GM12878 (cell line): Measurements from ENCODE around the gene TIMM50. TPM values are rescaled to one million over a fixed set of nuclear protein-coding genes. Genes with fewer than 3 reads are reported as not detected.
A peak's percentile ranks its signal among the peaks of the same experiment; 100 is the strongest.

Source experiments
- BHLHE40 ChIP-seq, 2 experiments: fragments of 450-650 bp in 1 of 2; IDR thresholded peaks; 2 replicates each; pipeline ENCODE4 v1.6.1; 2011 to 2017; ENCODE audit warnings: low read depth in 2 of 2, borderline replicate concordance in 1 of 2, improper control_type of control experiment in 1 of 2, low read length in 1 of 2, mild to moderate bottlenecking in 1 of 2
- CBFB ChIP-seq: IDR thresholded peaks from 2 replicates; pipeline ENCODE4 v1.6.1; 2016; ENCODE audit warnings: antibody characterized with exemption, low read depth
- CHD1 ChIP-seq: IDR thresholded peaks from 2 replicates; pipeline ENCODE4 v1.6.1; 2012; ENCODE audit warnings: low read depth, low read length, improper control_type of control experiment
- CHD2 ChIP-seq: IDR thresholded peaks from 2 replicates; pipeline ENCODE4 v1.6.1; 2011; ENCODE audit warnings: low read depth, low read length, improper control_type of control experiment, borderline replicate concordance
- JUNB ChIP-seq: IDR thresholded peaks from 2 replicates; pipeline ENCODE4 v1.6.1; 2016; ENCODE audit warnings: antibody characterized with exemption, mild to moderate bottlenecking
- JUND ChIP-seq: IDR thresholded peaks from 2 replicates; pipeline ENCODE4 v1.6.1; 2012; ENCODE audit warnings: low read depth, mild to moderate bottlenecking, low read length, improper control_type of control experiment, moderate library complexity
- RAD21 ChIP-seq: IDR thresholded peaks from 2 replicates; pipeline ENCODE4 v1.6.1; 2011; ENCODE audit warnings: mild to moderate bottlenecking, low read depth, low read length, moderate library complexity; ENCODE audit not compliant: insufficient read depth
- RAD51 ChIP-seq: fragments of 450-650 bp; IDR thresholded peaks from 2 replicates; pipeline ENCODE4 v1.6.1; 2016; ENCODE audit warnings: moderate library complexity, mild to moderate bottlenecking, inconsistent platforms
- SMAD5 ChIP-seq: IDR thresholded peaks from 2 replicates; pipeline ENCODE4 v1.6.1; 2016; ENCODE audit warnings: antibody characterized with exemption, low read depth
- SPI1 ChIP-seq: IDR thresholded peaks from 2 replicates; pipeline ENCODE4 v1.6.1; 2011; ENCODE audit warnings: low read depth, mild to moderate bottlenecking, low read length, moderate library complexity, borderline replicate concordance; ENCODE audit not compliant: insufficient read depth
- SREBF2 ChIP-seq: IDR thresholded peaks from 2 replicates; pipeline ENCODE4 v1.6.1; 2012; ENCODE audit warnings: mild to moderate bottlenecking, low read length
- polyA plus RNA-seq, 11 experiments: library from polyadenylated mRNA; depleted of rRNA in 4 of 11; unstranded in 6 of 11; stranded (reverse) in 5 of 11; fragments of >200 nt; fragmentation: Nextera tagmentation in 4 of 11; fragmentation: Illumina TruSeq in 1 of 11; extraction: Ambion mirVana in 4 of 11; extraction: Trizol in 1 of 11; gene quantifications; 1 replicate in 1 of 11; 2 replicates in 10 of 11; pipeline versions ENCODE4 v1.2.1 to v1.2.3, GENCODE V29; 2011 to 2016; ENCODE audit warnings: inconsistent platforms in 2 of 11, missing spikeins in 2 of 11, low read depth in 1 of 11
- total RNA-seq, 4 experiments: library from RNA; depleted of rRNA in 3 of 4; stranded (reverse); fragments of >200 nt in 3 of 4; fragmentation: Illumina TruSeq in 1 of 4; extraction: Trizol in 1 of 4; gene quantifications; 2 replicates each; pipeline versions ENCODE4 v1.2.1 to v1.2.3, GENCODE V29; 2013 to 2021
- TF ChIP-seq, protein P1 (sequence below): IDR thresholded peaks from 2 replicates; pipeline ENCODE4 v1.6.1; 2012; ENCODE audit warnings: improper control_type of control experiment, low read depth, low read length; ENCODE audit not compliant: insufficient replicate concordance
- TF ChIP-seq, protein P2 (sequence below): IDR thresholded peaks from 2 replicates; pipeline ENCODE4 v1.6.1; 2012; ENCODE audit warnings: low read depth, low read length, improper control_type of control experiment
- TF ChIP-seq, protein P3 (sequence below): fragments of 450-650 bp; IDR thresholded peaks from 2 replicates; pipeline ENCODE4 v1.6.1; 2018; ENCODE audit warnings: borderline replicate concordance, mild to moderate bottlenecking; ENCODE audit not compliant: partially characterized antibody
- TF ChIP-seq, protein P4 (sequence below): fragments of 450-650 bp; conservative IDR thresholded peaks from 2 replicates; pipeline ENCODE4 v1.6.1; 2017; ENCODE audit warnings: mild to moderate bottlenecking, moderate library complexity
- TF ChIP-seq, protein P5 (sequence below): fragments of 450-650 bp; IDR thresholded peaks from 2 replicates; pipeline ENCODE4 v1.6.1; 2014; ENCODE audit warnings: mild to moderate bottlenecking

Gene TIMM50
- total and polyA plus RNA-seq, 10 of the 15 experiments (the other 5 are each of a cell fraction or from before 2014, with no cell fraction given), result 15.6 to 146 (median 101) TPM

DNA sequence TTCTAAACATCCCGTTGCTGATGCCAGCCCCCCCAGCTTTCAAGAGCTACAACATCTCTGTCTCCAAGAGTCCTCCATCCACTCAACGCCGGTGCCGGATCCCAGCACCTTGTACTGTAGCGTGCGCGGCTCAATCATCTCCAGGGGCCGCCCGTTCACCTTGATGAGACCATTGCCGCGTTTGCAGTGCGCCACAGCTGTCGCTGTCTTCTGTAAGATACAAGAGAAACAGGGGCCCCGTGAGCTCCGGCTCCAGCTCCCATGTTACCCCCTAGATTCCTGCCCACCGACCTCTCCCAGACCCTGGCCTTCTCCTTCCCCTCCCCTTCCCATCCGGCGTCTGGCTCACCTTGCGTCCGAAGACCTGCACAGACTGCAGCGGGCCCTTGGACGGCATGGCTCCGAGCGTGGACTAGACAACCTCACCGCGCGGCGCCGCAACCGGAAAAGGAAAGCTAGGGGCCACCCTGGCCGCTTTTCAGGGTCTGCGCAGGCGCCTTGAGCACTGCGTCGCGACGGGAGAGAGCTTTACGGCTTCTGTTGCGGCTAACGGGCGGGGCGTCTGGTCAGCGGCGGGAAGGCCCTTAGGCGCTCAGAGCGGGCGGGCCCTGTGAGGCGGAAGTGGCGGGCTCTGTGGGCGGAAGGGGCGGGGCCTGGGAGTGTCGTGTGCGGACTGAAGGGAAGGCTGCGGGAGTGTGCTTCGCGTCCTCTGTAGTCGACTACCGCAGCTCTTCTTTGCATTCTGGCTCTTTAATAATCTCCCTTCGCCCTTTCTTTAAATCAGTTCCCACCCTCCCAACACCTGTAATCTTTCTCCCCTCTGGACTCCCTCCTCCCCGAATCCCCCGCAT, 44.9 kb upstream of the TIMM50 start, which contains the start of gene RPS16 (continued):
- TF ChIP-seq, protein P1, sequence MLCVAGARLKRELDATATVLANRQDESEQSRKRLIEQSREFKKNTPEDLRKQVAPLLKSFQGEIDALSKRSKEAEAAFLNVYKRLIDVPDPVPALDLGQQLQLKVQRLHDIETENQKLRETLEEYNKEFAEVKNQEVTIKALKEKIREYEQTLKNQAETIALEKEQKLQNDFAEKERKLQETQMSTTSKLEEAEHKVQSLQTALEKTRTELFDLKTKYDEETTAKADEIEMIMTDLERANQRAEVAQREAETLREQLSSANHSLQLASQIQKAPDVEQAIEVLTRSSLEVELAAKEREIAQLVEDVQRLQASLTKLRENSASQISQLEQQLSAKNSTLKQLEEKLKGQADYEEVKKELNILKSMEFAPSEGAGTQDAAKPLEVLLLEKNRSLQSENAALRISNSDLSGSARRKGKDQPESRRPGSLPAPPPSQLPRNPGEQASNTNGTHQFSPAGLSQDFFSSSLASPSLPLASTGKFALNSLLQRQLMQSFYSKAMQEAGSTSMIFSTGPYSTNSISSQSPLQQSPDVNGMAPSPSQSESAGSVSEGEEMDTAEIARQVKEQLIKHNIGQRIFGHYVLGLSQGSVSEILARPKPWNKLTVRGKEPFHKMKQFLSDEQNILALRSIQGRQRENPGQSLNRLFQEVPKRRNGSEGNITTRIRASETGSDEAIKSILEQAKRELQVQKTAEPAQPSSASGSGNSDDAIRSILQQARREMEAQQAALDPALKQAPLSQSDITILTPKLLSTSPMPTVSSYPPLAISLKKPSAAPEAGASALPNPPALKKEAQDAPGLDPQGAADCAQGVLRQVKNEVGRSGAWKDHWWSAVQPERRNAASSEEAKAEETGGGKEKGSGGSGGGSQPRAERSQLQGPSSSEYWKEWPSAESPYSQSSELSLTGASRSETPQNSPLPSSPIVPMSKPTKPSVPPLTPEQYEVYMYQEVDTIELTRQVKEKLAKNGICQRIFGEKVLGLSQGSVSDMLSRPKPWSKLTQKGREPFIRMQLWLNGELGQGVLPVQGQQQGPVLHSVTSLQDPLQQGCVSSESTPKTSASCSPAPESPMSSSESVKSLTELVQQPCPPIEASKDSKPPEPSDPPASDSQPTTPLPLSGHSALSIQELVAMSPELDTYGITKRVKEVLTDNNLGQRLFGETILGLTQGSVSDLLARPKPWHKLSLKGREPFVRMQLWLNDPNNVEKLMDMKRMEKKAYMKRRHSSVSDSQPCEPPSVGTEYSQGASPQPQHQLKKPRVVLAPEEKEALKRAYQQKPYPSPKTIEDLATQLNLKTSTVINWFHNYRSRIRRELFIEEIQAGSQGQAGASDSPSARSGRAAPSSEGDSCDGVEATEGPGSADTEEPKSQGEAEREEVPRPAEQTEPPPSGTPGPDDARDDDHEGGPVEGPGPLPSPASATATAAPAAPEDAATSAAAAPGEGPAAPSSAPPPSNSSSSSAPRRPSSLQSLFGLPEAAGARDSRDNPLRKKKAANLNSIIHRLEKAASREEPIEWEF, result no peak
- TF ChIP-seq BHLHE40 (IDR thresholded peaks at IDR 0.05; ENCODE audit: borderline replicate concordance in 1 of 2, low read depth in 2 of 2, low read length in 1 of 2) (peak; percentile 71 to 88), JUND (peak; percentile 29; the same call in 1 of the 2 replicates), SREBF2 (0 out of 2 replicates have a peak, but pooled peaks have one; percentile 36), RAD51 (no peak; the same call in 1 of the 2 replicates), SPI1 (peak; percentile 60; the same call in 1 of the 2 replicates), CHD1 (no peak), CHD2 (peak; percentile 76), JUNB (no peak), SMAD5 (peak; percentile 98), CBFB (peak; percentile 97), RAD21 (no peak)
- TF ChIP-seq, protein P2, sequence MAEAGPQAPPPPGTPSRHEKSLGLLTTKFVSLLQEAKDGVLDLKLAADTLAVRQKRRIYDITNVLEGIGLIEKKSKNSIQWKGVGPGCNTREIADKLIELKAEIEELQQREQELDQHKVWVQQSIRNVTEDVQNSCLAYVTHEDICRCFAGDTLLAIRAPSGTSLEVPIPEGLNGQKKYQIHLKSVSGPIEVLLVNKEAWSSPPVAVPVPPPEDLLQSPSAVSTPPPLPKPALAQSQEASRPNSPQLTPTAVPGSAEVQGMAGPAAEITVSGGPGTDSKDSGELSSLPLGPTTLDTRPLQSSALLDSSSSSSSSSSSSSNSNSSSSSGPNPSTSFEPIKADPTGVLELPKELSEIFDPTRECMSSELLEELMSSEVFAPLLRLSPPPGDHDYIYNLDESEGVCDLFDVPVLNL, result peak; percentile 79
- TF ChIP-seq, protein P3, sequence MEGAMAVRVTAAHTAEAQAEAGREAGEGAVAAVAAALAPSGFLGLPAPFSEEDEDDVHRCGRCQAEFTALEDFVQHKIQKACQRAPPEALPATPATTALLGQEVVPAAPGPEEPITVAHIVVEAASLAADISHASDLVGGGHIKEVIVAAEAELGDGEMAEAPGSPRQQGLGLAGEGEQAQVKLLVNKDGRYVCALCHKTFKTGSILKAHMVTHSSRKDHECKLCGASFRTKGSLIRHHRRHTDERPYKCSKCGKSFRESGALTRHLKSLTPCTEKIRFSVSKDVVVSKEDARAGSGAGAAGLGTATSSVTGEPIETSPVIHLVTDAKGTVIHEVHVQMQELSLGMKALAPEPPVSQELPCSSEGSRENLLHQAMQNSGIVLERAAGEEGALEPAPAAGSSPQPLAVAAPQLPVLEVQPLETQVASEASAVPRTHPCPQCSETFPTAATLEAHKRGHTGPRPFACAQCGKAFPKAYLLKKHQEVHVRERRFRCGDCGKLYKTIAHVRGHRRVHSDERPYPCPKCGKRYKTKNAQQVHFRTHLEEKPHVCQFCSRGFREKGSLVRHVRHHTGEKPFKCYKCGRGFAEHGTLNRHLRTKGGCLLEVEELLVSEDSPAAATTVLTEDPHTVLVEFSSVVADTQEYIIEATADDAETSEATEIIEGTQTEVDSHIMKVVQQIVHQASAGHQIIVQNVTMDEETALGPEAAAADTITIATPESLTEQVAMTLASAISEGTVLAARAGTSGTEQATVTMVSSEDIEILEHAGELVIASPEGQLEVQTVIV, result peak; percentile 99
- TF ChIP-seq, protein P4, sequence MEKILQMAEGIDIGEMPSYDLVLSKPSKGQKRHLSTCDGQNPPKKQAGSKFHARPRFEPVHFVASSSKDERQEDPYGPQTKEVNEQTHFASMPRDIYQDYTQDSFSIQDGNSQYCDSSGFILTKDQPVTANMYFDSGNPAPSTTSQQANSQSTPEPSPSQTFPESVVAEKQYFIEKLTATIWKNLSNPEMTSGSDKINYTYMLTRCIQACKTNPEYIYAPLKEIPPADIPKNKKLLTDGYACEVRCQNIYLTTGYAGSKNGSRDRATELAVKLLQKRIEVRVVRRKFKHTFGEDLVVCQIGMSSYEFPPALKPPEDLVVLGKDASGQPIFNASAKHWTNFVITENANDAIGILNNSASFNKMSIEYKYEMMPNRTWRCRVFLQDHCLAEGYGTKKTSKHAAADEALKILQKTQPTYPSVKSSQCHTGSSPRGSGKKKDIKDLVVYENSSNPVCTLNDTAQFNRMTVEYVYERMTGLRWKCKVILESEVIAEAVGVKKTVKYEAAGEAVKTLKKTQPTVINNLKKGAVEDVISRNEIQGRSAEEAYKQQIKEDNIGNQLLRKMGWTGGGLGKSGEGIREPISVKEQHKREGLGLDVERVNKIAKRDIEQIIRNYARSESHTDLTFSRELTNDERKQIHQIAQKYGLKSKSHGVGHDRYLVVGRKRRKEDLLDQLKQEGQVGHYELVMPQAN, result peak; percentile 95
- TF ChIP-seq, protein P5, sequence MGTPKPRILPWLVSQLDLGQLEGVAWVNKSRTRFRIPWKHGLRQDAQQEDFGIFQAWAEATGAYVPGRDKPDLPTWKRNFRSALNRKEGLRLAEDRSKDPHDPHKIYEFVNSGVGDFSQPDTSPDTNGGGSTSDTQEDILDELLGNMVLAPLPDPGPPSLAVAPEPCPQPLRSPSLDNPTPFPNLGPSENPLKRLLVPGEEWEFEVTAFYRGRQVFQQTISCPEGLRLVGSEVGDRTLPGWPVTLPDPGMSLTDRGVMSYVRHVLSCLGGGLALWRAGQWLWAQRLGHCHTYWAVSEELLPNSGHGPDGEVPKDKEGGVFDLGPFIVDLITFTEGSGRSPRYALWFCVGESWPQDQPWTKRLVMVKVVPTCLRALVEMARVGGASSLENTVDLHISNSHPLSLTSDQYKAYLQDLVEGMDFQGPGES, result 0 out of 2 replicates have a peak, but pooled peaks have one; percentile 35
